ENCODE data around the gene RNF182. TPM values are rescaled to one million over a fixed set of nuclear protein-coding genes. Genes with fewer than 3 reads are reported as not detected.

RNF182 gene
- total and polyA plus RNA-seq, 9 of the 15 experiments (the other 6 are each of a cell fraction or from before 2014, with no cell fraction given), result 12.8 to 22.8 (median 17.5) TPM

- DNase-seq (ENCODE audit: extremely low read depth in 1 of 4, low spot score in 3 of 4) (peak in 2 of 4 experiments; percentile 44 to 62), FAIRE-seq (peak; percentile 37), ATAC-seq (peak; percentile 87)
- Histone ChIP-seq H3K9ac (ENCODE audit: insufficient read depth in 1 of 2, low read depth in 2 of 2, low read length in 2 of 2) (no peak overlapping the region), H3K4me2 (ENCODE audit: insufficient read depth, low read length) (no peak overlapping the region), H4K20me1 (replicated peaks; ENCODE audit: control insufficient read depth, insufficient read depth, low read length) (no peaks in the 10 kb centered on the region), H3K79me2 (ENCODE audit: control insufficient read depth, insufficient read depth, low read length) (no peaks in the 10 kb centered on the region), H3K27ac (ENCODE audit: extremely low read depth, low read depth, low read length) (no peak overlapping the region; the same call in 2 of the 3 replicates), H2AFZ (ENCODE audit: low read depth, low read length) (peak overlapping the region; percentile 58), H3K4me3 (no peak overlapping the region), H3K4me1 (replicated peaks in 1 of 2; ENCODE audit: control insufficient read depth in 2 of 2, insufficient read depth in 2 of 2, low read length in 2 of 2) (peaks cover 21 to 71% of the 10 kb centered on the region in 2 experiments), H3K9me3 (replicated peaks; ENCODE audit: control insufficient read depth, insufficient read depth, low read depth, low read length) (no peaks in the 10 kb centered on the region), H3K27me3 (ENCODE audit: control insufficient read depth in 2 of 2, insufficient read depth in 2 of 2, low read length in 2 of 2) (no peaks in the 10 kb centered on the region), H3K9me1 (ENCODE audit: control insufficient read depth, insufficient read depth, low read length) (no peaks in the 10 kb centered on the region), H3K36me3 (ENCODE audit: control insufficient read depth, insufficient read depth, low read length) (no peaks in the 10 kb centered on the region)
- no TSS peak for BruUV-seq (replicated peaks)
- intact Hi-C loops (cut with micrococcal nuclease) (no loop called here), in situ Hi-C loops (cut with MboI) (no loop called here)
- WGBS (ENCODE audit: insufficient coverage, low coverage, missing lambda C conversion rate), result 45% methylated on average over 3 of the region's 3 CpGs
- ChIA-PET CTCF (ENCODE audit: low intra/inter-chr PET ratio) (no interaction called here), POLR2A (interaction anchor here (0.8 to 3.8 kb wide), 5 partner anchors 8 to 142 kb away, joined by 3 to 34 read pairs (median 4); partner anchors contain the start of gene RNF182)
- no peak for TF ChIP-seq POLR2G (IDR thresholded peaks at IDR 0.05; ENCODE audit: low read depth, low read length)
- no peak for TF ChIP-seq ZNF431 (CRISPR knock-in tag; IDR thresholded peaks at IDR 0.05)
- TF ChIP-seq ZBTB7A (IDR thresholded peaks at IDR 0.05; ENCODE audit: borderline replicate concordance, control insufficient read depth, low read depth, low read length), result 0 out of 2 replicates have a peak, but pooled peaks have one; percentile 43
- TF ChIP-seq ZNF146 (CRISPR knock-in tag; IDR thresholded peaks at IDR 0.05; ENCODE audit: unreplicated experiment), result no peak
- peak in 1 of 3 experiments; percentile 40 for TF ChIP-seq YY1 (IDR thresholded peaks at IDR 0.05; ENCODE audit: borderline replicate concordance in 1 of 3, control insufficient read depth in 1 of 3, extremely low read depth in 1 of 3, insufficient read depth in 3 of 3, insufficient read length in 1 of 3, insufficient replicate concordance in 2 of 3, low read depth in 1 of 3, low read length in 2 of 3)
- 0 out of 2 replicates have a peak, but pooled peaks have one; percentile 15 for TF ChIP-seq EHMT2 (IDR thresholded peaks at IDR 0.05)
- TF ChIP-seq BHLHE40 (IDR thresholded peaks at IDR 0.05; ENCODE audit: low read length), result no peak
- TF ChIP-seq CHD1 (IDR thresholded peaks at IDR 0.05; ENCODE audit: low read length), result no peak
- TF ChIP-seq SPI1 (IDR thresholded peaks at IDR 0.05; ENCODE audit: borderline replicate concordance, low read depth, low read length), result 0 out of 2 replicates have a peak, but pooled peaks have one; percentile 46
- no peak for TF ChIP-seq NR3C1 (CRISPR knock-in tag; IDR thresholded peaks at IDR 0.05)
- no peak for TF ChIP-seq ZSCAN29 (IDR thresholded peaks at IDR 0.05)
- TF ChIP-seq CTCF (IDR thresholded peaks at IDR 0.05 in 2 of 3, conservative IDR thresholded peaks at IDR 0.05 in 1 of 3; ENCODE audit: insufficient read depth in 2 of 3, low read depth in 1 of 3, low read length in 3 of 3), result peak; percentile 52 to 98 (median 61)
- TF ChIP-seq SMC3 (conservative IDR thresholded peaks at IDR 0.05; ENCODE audit: insufficient read depth, low read depth, low read length), result 0 out of 2 replicates have a peak, but pooled peaks have one; percentile 15
Measured at GRCh38 chr6:13915561-13916229, 9.1 kb upstream of the RNF182 start.
